GM12878 (cell line): ENCODE measurements around the gene RASAL2. TPM values are rescaled to one million over a fixed set of nuclear protein-coding genes. Genes with fewer than 3 reads are reported as not detected.

Experiments
- ATF2 ChIP-seq: IDR thresholded peaks from 2 replicates; pipeline ENCODE4 v1.6.1; 2012; ENCODE audit warnings: low read length, inconsistent platforms
- BACH1 ChIP-seq: fragments of 450-650 bp; IDR thresholded peaks from 2 replicates; pipeline ENCODE4 v1.6.1; 2017; ENCODE audit warnings: mild to moderate bottlenecking, borderline replicate concordance
- BCLAF1 ChIP-seq: fragments of 450-650 bp; IDR thresholded peaks from 2 replicates; pipeline ENCODE4 v1.6.1; 2017; ENCODE audit warnings: antibody characterized with exemption, mild to moderate bottlenecking, moderate library complexity
- BHLHE40 ChIP-seq, 2 experiments: fragments of 450-650 bp in 1 of 2; IDR thresholded peaks; 2 replicates each; pipeline ENCODE4 v1.6.1; 2011 to 2017; ENCODE audit warnings: low read depth in 2 of 2, borderline replicate concordance in 1 of 2, improper control_type of control experiment in 1 of 2, low read length in 1 of 2, mild to moderate bottlenecking in 1 of 2
- BRCA1 ChIP-seq: IDR thresholded peaks from 2 replicates; pipeline ENCODE4 v1.6.1; 2011; ENCODE audit warnings: low read depth, low read length, improper control_type of control experiment
- E2F8 ChIP-seq: fragments of 450-650 bp; IDR thresholded peaks from 2 replicates; pipeline ENCODE4 v1.6.1; 2018; ENCODE audit warnings: mild to moderate bottlenecking, low read depth, moderate library complexity; ENCODE audit not compliant: partially characterized antibody
- EZH2 ChIP-seq: IDR thresholded peaks from 2 replicates; pipeline ENCODE4 v1.6.1; 2012; ENCODE audit warnings: low read depth, mild to moderate bottlenecking, control low read depth, inconsistent platforms, low read length, borderline replicate concordance; ENCODE audit not compliant: control insufficient read depth
- GABPA ChIP-seq: IDR thresholded peaks from 2 replicates; pipeline ENCODE4 v1.6.1; 2014; ENCODE audit warnings: antibody characterized with exemption, low read depth, mild to moderate bottlenecking, inconsistent platforms
- IKZF1 ChIP-seq: fragments of 450-650 bp; conservative IDR thresholded peaks from 2 replicates; pipeline ENCODE4 v1.6.1; 2017; ENCODE audit warnings: antibody characterized with exemption, mild to moderate bottlenecking
- IKZF2 ChIP-seq, 2 experiments: fragments of 450-650 bp; IDR thresholded peaks; 2 replicates each; pipeline ENCODE4 v1.6.1; 2017; ENCODE audit warnings: mild to moderate bottlenecking in 2 of 2, moderate library complexity in 2 of 2
- NBN ChIP-seq: fragments of 450-650 bp; IDR thresholded peaks from 2 replicates; pipeline ENCODE4 v1.6.1; 2016
- NR2C1 ChIP-seq: fragments of 450-650 bp; IDR thresholded peaks from 2 replicates; pipeline ENCODE4 v1.6.1; 2017; ENCODE audit warnings: antibody characterized with exemption, mild to moderate bottlenecking, moderate library complexity
- RAD21 ChIP-seq: IDR thresholded peaks from 2 replicates; pipeline ENCODE4 v1.6.1; 2011; ENCODE audit warnings: mild to moderate bottlenecking, low read depth, low read length, moderate library complexity; ENCODE audit not compliant: insufficient read depth
- RCOR1 ChIP-seq: conservative IDR thresholded peaks from 2 replicates; pipeline ENCODE4 v1.6.1; 2012; ENCODE audit warnings: low read depth, low read length, improper control_type of control experiment
- RUNX3 ChIP-seq: IDR thresholded peaks from 2 replicates; pipeline ENCODE4 v1.6.1; 2012; ENCODE audit warnings: low read length, inconsistent platforms
- SREBF2 ChIP-seq: IDR thresholded peaks from 2 replicates; pipeline ENCODE4 v1.6.1; 2012; ENCODE audit warnings: mild to moderate bottlenecking, low read length
- STAT3 ChIP-seq: IDR thresholded peaks from 2 replicates; pipeline ENCODE4 v1.6.1; 2011; ENCODE audit warnings: low read depth, low read length, improper control_type of control experiment
- YBX1 ChIP-seq: fragments of 450-650 bp; IDR thresholded peaks from 2 replicates; pipeline ENCODE4 v1.6.1; 2016; ENCODE audit warnings: antibody characterized with exemption
- YY1 ChIP-seq: IDR thresholded peaks from 2 replicates; pipeline ENCODE4 v1.6.1; 2011; ENCODE audit warnings: low read depth, mild to moderate bottlenecking, low read length
- ZNF622 ChIP-seq: fragments of 450-650 bp; IDR thresholded peaks from 2 replicates; pipeline ENCODE4 v1.6.1; 2017; ENCODE audit warnings: mild to moderate bottlenecking, inconsistent platforms
- polyA plus RNA-seq, 11 experiments: library from polyadenylated mRNA; depleted of rRNA in 4 of 11; unstranded in 6 of 11; stranded (reverse) in 5 of 11; fragments of >200 nt; fragmentation: Nextera tagmentation in 4 of 11; fragmentation: Illumina TruSeq in 1 of 11; extraction: Ambion mirVana in 4 of 11; extraction: Trizol in 1 of 11; gene quantifications; 1 replicate in 1 of 11; 2 replicates in 10 of 11; pipeline versions ENCODE4 v1.2.1 to v1.2.3, GENCODE V29; 2011 to 2016; ENCODE audit warnings: inconsistent platforms in 2 of 11, missing spikeins in 2 of 11, low read depth in 1 of 11
- total RNA-seq, 4 experiments: library from RNA; depleted of rRNA in 3 of 4; stranded (reverse); fragments of >200 nt in 3 of 4; fragmentation: Illumina TruSeq in 1 of 4; extraction: Trizol in 1 of 4; gene quantifications; 2 replicates each; pipeline versions ENCODE4 v1.2.1 to v1.2.3, GENCODE V29; 2013 to 2021
- TF ChIP-seq, protein P1 (sequence below): fragments of 150-350 bp; IDR thresholded peaks from 2 replicates; pipeline ENCODE4 v1.6.1; 2014; ENCODE audit warnings: mild to moderate bottlenecking, low read depth, low read length
- TF ChIP-seq, protein P2 (sequence below): fragments of 450-650 bp; IDR thresholded peaks from 2 replicates; pipeline ENCODE4 v1.6.1; 2017; ENCODE audit warnings: mild to moderate bottlenecking

RASAL2 gene
- total and polyA plus RNA-seq, 10 of the 15 experiments (the other 5 are each of a cell fraction or from before 2014, with no cell fraction given), result 0.02 to 6.9 (median 0.17) TPM; not detected in 1

GRCh38 chr1:178093494-178093950 lies 382 bp upstream of the RASAL2 start (continued):
- TF ChIP-seq SREBF2, result no peak
- TF ChIP-seq, protein P1, sequence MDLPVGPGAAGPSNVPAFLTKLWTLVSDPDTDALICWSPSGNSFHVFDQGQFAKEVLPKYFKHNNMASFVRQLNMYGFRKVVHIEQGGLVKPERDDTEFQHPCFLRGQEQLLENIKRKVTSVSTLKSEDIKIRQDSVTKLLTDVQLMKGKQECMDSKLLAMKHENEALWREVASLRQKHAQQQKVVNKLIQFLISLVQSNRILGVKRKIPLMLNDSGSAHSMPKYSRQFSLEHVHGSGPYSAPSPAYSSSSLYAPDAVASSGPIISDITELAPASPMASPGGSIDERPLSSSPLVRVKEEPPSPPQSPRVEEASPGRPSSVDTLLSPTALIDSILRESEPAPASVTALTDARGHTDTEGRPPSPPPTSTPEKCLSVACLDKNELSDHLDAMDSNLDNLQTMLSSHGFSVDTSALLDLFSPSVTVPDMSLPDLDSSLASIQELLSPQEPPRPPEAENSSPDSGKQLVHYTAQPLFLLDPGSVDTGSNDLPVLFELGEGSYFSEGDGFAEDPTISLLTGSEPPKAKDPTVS, result no peak
- no peak for TF ChIP-seq BCLAF1
- peak; percentile 78 for TF ChIP-seq IKZF1
- peak; percentile 82 for TF ChIP-seq YY1
- TF ChIP-seq GABPA, result no peak
- no peak for TF ChIP-seq ZNF622
- TF ChIP-seq E2F8, result no peak
- no peak for TF ChIP-seq BRCA1
- TF ChIP-seq RCOR1, result no peak
- TF ChIP-seq ATF2, result no peak
- 0 out of 2 replicates have a peak, but pooled peaks have one; percentile 4 for TF ChIP-seq RUNX3
- no peak for TF ChIP-seq YBX1
- TF ChIP-seq NR2C1, result no peak
- TF ChIP-seq, protein P2, sequence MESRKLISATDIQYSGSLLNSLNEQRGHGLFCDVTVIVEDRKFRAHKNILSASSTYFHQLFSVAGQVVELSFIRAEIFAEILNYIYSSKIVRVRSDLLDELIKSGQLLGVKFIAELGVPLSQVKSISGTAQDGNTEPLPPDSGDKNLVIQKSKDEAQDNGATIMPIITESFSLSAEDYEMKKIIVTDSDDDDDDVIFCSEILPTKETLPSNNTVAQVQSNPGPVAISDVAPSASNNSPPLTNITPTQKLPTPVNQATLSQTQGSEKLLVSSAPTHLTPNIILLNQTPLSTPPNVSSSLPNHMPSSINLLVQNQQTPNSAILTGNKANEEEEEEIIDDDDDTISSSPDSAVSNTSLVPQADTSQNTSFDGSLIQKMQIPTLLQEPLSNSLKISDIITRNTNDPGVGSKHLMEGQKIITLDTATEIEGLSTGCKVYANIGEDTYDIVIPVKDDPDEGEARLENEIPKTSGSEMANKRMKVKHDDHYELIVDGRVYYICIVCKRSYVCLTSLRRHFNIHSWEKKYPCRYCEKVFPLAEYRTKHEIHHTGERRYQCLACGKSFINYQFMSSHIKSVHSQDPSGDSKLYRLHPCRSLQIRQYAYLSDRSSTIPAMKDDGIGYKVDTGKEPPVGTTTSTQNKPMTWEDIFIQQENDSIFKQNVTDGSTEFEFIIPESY, result no peak
- TF ChIP-seq BHLHE40 (IDR thresholded peaks at IDR 0.05; ENCODE audit: borderline replicate concordance in 1 of 2, low read depth in 2 of 2, low read length in 1 of 2), result peak; percentile 41 to 81; a peak in 2 of 4 replicates
- TF ChIP-seq STAT3, result no peak
- peak in 1 of 2 experiments; percentile 34; a peak in 1 of 4 replicates for TF ChIP-seq IKZF2 (IDR thresholded peaks at IDR 0.05)
- no peak for TF ChIP-seq RAD21
- TF ChIP-seq EZH2, result no peak
- TF ChIP-seq BACH1, result no peak
- no peak for TF ChIP-seq NBN
